Measurements from ENCODE around the gene TCF20.

The TCF20 gene

GRCh38 chr22:42281284-42281683 is 10.8 kb upstream of the TCF20 start:
- no peak for DNase-seq

- DNase-seq: no peak
These were observed 10.4 kb upstream of the TCF20 start for GRCh38 chr22:42280836-42281235.

DNA sequence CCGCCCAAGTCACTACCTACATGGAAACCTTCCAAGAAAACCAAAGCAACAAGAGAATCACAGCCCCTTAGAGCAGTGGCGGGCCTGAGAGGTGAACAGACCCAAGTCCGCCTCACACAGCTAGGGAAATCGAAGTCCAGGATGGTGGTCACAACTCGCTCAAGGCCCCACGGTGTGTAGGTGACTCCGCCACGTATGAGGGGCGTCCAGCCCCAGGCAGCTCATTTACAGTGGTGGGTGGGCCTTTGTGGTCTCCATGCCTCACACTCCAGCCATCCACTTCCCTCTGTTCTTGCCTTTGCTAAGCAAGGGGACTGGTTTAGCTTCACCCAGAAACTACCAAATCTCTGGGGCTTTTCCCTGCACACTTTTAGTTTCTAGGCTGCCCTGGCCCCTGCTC is 9.7 kb upstream of the TCF20 start:
- no peak for DNase-seq

GRCh38 chr22:42279425-42280020 is 9.1 kb upstream of the TCF20 start:
- DNase-seq: no peak

DNA sequence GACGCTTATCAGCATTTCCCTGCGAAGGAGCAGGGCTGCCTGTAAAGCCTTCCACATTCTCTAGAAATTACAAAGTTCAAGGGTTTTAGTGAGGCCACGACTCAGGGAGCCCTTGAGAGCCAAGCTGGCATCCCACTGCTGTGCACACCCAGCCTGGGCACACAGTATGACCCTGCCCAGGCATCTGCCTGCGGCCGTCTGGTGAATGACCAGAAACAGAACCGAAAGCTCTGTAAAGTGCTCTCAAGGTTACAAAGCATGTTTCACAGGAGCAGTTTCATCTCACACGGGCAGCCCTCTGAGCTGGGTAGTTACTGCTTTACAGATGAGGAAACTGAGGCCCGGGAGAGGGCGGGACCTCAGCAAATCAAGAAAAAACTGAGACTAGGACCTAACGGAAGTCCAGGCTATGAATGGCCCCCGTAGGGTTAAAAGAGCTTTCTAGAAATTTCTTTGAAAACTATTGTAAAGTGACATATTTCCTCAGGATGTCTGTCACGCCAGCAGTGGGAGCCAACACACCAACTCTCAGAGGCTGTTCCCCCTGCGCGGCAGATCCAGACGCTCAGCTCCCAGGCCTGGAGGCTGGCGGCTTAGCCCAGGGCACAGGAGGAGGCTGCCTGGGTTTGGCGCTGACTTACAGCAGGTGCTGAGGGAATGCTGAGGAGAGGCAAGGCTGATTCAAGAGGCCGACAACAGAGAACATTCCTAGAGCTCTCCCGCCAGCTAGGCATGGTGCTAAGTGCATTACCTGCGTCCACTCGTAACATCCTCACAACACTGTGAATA is 7.7 kb upstream of the TCF20 start:
- DNase-seq: peak; percentile 49

DNA sequence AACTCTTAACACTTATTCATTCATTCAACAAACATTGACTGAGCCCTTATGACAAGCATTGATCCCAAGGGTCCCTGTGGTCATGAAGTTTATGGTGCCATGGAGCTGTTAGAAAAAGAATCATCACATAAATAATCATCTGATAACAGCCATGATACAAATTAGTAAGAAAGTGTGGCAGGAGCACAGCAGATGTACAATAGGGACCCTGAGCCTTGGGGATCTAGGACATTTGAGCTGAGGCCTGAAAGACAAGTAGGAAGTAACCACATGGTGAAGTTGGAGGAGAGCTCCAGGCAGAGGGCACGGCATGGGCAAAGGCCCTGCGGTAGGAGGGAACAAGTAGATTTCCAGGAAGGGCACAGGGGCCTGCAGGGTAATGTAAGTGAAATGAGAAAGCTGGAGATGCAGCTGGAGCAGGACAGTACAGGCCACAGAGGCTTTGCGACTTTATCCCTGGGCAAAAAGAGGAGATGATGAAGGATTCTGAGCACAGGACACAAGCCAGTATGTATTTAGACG is 6.8 kb upstream of the TCF20 start:
- DNase-seq: no peak

DNA sequence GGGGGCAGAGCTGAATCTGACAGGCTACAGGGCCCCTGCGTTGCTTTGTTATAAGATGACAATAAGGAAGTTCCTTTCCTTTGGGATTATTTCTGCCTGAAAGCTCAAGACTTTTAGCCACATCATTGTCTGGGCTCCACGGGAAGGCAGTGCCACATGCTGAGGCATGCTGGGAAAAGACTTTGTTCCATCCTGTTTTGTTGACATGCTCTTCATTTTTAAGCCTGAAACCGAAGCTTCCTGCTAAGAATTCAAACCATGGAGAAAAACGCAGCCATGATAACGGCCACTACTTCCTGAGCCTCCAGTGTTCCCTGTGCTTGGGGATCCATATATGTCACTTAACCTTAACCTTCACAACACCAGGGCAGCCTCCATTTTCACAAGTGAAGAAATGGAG is 5.5 kb upstream of the TCF20 start:
- DNase-seq: no peak

DNA sequence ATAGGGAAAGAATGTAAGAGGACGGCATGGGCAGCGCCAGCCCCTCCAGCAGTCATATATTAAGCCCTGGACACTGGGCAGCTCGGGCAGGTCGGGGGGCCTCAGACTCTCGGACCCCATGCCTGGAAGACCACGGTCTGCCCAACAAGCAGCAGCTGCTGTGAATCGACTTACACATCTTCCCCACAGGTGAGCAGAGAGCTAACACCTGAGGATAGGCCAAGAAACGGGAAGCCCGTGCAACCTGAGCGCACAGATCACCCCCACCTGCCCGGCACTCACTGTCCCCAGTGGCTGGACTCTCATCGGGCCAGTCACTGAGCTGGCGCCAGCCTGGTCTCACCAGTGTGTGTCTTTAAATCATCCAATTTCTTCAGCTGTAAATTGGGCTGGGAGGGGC is 4.7 kb upstream of the TCF20 start:
- DNase-seq: no peak

- DNase-seq: no peak
These were observed 3.5 kb upstream of the TCF20 start for GRCh38 chr22:42273855-42274451.

DNA sequence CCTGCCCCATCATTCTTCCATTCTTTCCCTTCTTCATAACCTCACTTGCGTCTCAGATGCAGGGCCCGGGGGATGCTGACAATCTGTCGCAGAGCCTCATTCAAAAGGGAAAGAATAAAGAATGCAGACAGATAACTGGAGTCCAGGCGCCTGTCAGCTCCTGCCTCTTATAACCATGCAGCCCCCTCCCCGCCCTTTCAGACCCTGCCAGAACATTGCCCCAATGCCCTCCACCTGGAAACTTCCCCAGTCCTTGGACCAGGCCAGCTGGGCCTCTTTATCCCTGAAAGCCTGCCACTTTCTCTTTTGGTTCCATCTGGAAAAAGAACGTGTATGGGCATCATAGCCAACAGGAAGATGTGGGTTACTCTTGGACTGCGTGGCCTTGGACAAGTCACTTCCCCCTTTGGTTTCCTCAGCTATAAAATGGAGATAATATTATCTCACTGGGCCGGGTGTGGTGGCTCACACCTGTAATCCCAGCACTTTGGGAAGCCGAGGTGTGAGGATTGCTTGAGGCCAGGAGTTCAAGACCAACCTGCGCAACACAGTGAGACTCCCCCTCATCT is 2.1 kb upstream of the TCF20 start:
- no peak for DNase-seq

- no peak for DNase-seq
These were observed 1.5 kb upstream of the TCF20 start for GRCh38 chr22:42271906-42272305.

DNA sequence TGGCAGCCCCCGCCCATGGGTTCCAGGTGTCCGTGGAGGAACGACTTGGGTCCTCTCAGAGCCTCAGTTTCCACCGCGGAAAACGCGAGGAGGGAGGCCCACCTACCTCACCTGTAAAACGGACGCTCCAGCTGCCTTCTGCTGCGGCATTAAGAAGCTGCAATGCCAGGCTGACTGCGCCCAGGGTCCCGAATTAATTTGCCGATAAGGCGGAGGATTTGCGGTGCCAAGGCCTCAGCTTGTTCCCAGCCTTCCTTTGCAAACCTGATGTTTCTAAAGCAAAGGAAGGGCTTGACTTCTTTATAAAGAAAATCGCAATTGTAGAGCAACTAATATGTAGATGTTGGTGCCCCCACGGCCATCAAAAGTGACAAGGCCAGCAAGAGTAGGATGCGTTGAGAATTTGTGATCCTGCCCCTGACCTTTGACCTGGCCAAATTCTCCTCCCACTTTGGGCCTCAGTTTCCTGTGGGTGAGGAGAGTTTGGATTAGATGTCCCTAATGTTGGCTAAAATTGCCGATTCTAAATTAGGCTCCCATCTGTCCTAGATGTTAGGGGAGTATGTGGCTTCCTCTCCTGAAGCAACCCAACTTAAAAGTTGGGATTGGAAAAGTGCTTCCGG is 849 bp upstream of the TCF20 start:
- no peak for DNase-seq

DNA sequence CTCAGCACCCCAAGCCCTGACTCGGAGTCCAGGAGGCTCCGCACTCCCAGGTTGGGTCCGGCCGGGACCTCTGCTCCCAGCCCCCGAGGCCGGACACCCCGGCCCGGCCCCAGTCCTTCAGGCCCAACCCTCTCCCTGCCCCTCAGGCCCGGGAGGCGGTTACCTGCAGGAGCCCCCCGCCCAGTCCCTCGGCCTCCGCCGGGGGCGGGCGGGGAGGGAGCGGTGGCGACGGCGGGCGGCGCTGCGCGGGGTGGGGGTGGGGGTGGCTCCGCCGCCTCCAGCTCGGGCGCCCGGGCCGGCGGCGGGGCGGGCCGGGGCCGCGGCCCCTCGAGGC is 310 bp downstream of the TCF20 start:
- peak; percentile 69 for DNase-seq

DNA sequence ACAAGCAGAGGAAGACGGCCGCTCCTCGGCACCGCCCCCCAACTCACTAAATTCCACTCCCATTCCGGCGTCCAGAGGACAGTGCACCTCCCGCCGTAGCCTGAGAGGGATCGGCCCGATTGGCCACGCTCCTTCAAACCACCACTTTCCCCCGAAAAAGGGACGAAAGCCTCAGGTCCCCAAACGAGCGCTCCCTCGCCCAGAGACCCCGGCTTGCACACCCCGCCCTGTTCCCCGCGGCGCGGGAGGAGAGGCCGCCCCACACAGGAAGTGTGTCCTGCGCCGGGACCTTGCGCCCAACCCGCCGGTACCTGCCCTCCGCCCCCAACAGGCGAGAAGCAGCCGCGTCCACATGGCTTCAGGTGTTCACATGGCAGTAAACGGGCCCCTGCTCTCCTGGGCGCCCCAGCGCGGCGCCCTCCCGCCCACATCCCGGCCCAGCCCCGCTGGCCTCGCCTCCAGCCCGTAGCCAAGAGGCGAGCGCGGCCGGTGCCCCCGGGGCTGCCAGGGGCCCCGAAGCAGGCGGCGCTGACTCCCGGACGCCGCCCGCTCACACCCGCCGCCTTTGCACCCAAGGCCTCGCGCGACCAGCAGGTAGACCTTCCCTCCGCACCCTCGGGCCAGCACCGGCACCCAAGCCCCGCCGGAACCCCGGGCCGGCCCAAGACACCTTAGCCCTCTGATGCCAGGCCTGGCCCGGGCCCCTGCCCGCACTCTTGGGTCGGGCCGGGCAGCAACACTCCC is 849 bp downstream of the TCF20 start:
- DNase-seq: peak; percentile 61

DNA sequence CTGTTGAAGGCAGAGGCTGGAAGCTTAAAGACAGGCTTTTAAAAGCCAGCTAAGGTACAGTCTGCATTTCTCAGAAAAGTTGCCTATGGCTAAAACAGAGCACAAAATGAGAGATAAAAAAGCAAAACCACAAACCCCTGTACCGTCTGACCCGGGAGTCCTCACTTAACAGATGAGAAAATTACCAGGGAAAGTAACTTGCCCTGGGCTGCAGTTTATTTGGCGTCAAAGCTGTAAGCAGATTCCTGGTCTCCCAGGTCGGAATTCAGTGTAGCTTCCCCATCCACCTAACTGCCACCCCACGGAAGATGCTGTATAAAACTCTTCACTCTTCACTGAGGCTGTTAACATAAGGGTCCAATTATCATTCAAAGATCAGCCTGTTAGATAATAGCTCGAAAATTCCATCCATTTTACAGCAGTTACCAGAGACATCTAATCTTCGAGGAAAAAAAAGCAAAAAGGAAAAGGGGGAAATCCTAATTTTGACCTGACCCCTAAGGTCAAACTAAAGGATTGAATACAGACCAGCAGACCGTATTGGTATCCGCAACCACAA is 1.5 kb downstream of the TCF20 start:
- no peak for DNase-seq

DNA sequence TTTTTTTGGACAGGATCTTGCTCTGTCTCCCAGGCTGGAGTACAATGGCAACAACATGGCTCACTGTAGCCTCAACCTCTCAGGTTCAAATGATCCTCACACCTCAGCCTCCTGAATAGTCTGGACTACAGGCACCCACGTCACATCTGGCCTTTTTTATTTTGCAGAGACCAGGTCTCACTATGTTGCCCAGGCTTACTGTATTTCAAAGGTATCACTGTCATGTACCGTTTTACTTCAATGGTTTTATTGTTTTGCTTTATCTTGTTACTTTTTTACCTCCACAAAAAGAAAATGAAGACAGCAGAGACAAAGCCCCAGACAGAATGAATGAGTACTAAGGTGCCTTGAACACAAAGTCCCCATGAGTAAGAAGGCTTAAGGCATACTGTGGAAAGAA is 5.1 kb downstream of the TCF20 start:
- no peak for DNase-seq

GRCh38 chr22:42263944-42264343 is 6.5 kb downstream of the TCF20 start:
- no peak for DNase-seq

- no peak for DNase-seq
These were observed 7.5 kb downstream of the TCF20 start for GRCh38 chr22:42262964-42263363.

GRCh38 chr22:42261296-42261695 is 9.2 kb downstream of the TCF20 start:
- no peak for DNase-seq

GRCh38 chr22:42258126-42258525 is 12.3 kb downstream of the TCF20 start:
- DNase-seq: no peak

- no peak for DNase-seq
These were observed 13.1 kb downstream of the TCF20 start for GRCh38 chr22:42257386-42257785.

DNA sequence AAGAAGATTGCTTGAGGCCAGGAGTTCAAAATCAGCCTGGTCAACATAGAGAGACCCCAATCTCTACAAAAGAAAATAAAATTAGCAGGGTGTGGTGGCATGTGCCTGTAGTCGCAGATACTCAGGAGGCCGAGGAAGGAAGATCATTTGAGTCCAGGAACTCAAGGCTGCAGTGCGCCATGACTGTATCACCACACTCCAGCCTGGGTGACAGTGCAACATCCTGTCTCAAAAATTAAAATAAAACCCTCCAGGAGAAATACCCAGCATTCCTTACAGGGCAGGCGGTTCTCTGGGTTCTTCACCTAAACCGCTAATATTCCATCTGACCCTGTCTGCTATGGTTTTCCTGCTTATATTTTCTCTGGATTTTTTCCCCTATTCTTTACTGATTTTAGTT is 13.5 kb downstream of the TCF20 start:
- no peak for DNase-seq

Measured in NCI-H2171 (cell line).